Kasumi-1 (cell line): ENCODE data around the gene RABGAP1.

ENCODE experiments used
- DNase-seq, 2 experiments: peaks; one replicate each; lab custom pipeline; 2025; lab: John Stamatoyannopoulos, UW

The RABGAP1 gene

GRCh38 chr9:123008909-123009308 lies 68.1 kb downstream of the RABGAP1 start:
- no peak for DNase-seq

GRCh38 chr9:123011380-123011779 lies 70.6 kb downstream of the RABGAP1 start:
- DNase-seq: no peak

DNA sequence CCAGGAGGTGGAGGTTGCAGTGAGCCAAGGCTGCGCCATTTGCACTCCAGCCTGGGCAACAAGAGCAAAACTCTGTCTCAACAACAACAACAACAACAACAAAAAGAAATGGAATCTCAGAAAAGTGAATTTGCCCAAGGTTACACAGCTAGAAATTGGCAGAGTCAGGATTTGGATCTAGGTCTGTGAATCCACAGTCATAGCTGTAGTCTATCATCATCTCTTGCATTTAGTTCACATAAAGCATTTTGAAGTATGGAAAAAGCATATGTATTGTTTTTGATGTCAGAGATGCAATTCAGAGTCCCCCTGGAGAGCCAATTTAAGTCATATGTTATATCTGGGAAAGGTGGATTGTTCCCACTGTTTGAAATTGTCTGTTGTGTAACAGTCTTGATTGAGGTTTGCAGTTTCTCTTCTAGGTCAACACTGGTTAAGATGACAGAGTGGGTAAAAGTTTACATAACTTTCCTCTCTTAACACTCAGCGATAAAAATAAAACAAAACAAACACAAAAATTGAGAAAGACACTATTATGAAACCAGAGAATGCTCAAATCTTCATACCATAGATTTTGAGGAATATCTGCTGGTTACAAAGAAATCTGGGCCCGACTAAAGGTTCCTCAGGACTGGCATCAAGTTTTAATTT lies 71.2 kb downstream of the RABGAP1 start:
- DNase-seq: no peak

- DNase-seq: no peak
These were observed 75.8 kb downstream of the RABGAP1 start for GRCh38 chr9:123016631-123017030.

DNA sequence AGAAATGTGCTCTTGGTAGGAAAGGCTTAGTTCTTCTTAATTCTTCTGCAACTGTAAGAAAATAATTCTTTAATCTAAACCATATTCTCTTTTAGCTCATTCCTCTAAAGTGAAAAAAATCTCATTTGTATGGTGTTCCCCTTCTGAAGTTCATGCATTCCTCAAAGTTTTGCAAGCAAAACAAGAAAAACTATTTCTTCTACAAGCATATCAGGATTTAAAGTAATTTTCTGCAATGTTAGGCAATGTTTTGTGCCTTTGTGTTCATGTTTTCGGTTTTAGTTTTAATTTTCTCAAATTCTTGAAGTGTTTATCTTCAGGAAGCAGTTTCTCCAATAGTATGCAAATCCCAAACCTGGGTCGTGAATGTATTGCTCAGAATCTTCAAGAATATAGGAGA lies 80.0 kb downstream of the RABGAP1 start:
- DNase-seq: no peak

- DNase-seq: no peak
These were observed 85.6 kb downstream of the RABGAP1 start for GRCh38 chr9:123026425-123026824.

GRCh38 chr9:123027517-123027916 lies 86.7 kb downstream of the RABGAP1 start:
- DNase-seq: no peak

DNA sequence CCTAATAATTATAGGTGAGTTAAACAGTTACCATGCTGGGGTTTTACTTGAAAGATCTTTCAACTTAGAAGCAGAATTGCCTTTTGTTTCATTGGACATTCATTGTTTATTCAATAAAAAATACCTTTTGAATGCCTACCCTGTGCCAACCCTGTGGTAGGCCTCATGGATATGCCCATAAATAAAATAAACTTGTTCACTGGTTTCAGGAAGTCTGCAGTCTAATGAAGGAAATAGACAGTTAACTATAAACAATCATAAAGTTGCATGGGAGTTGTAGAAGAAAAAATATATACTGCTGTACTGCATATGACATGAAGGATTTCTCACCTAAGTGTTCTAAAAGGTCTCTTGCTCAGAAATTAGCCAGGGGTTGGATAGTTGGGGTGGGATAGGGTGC lies 87.3 kb downstream of the RABGAP1 start:
- no peak for DNase-seq

GRCh38 chr9:123028973-123029372 lies 88.2 kb downstream of the RABGAP1 start:
- DNase-seq: no peak

DNA sequence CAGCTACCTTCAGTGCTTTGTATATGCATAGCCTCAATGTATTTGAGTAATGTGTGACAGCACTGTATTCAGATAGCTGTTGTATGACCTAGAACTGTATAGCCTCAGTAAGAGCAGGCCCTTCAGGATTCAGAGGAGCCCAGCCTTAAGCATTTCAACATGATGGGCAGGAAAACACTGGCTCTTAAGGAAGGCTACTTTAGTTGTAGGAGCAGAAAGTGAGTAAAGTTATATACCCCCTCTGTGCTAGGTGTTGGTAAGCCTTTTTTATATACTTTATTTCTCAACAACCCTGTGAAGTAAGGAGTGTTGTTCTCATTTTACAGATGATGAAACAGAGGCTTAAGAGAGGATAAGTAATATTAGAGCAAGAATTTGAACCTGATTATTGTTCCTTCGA lies 91.1 kb downstream of the RABGAP1 start:
- no peak for DNase-seq

DNA sequence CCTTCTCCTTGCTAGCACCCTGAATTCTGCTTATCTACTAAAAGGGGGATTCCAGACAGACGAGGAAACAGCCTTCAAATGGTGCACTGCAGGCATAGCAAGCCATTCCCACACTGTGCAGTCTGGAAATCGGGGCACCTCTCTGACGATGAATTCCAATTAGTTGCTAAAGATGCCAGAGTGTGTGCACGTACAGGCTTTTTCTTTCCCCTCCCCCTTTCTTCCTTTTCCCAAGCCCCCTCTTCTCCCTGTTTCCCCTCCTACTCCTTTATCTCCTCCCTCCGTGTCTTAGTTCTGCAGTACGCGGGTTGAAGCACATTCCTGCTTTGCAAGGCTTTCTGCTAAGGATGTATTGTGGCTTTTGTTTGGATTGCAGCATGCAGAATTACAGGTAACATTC lies 92.5 kb downstream of the RABGAP1 start, which contains the start of gene GPR21:
TSS of gene GPR21 (plus strand) at position 316 of the 400 bp plus-strand sequence. CDS start 900 bp downstream, outside the sequence.
- DNase-seq: no peak

- DNase-seq: no peak
These were observed 93.2 kb downstream of the RABGAP1 start for GRCh38 chr9:123033864-123034601.

DNA sequence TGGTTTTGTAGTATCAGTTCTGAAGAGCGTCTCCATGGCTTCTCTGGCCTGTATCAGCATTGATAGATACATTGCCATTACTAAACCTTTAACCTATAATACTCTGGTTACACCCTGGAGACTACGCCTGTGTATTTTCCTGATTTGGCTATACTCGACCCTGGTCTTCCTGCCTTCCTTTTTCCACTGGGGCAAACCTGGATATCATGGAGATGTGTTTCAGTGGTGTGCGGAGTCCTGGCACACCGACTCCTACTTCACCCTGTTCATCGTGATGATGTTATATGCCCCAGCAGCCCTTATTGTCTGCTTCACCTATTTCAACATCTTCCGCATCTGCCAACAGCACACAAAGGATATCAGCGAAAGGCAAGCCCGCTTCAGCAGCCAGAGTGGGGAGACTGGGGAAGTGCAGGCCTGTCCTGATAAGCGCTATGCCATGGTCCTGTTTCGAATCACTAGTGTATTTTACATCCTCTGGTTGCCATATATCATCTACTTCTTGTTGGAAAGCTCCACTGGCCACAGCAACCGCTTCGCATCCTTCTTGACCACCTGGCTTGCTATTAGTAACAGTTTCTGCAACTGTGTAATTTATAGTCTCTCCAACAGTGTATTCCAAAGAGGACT lies 94.2 kb downstream of the RABGAP1 start:
- no peak for DNase-seq

DNA sequence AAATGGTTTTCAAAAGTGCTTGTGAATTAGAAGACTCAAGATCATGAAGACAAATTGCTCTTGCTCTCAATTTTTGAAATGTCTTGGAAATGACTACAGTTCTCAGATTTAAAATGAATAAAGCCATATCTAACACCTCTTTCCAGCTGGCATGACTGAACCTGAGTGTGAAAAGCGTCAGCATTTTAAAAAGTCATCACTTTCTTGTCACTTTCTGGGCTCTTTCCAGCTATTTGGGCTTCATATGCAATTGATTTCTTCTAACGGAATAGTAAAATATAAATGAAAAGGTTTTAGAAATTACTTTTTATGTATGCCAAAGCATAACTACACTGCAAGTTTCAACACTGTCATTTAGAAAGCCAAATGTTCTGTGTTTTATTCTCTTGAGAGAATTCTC lies 95.0 kb downstream of the RABGAP1 start:
- DNase-seq: no peak

- DNase-seq: no peak
These were observed 96.2 kb downstream of the RABGAP1 start for GRCh38 chr9:123036893-123037545.

- DNase-seq: no peak
These were observed 98.9 kb downstream of the RABGAP1 start for GRCh38 chr9:123039617-123040219.

- no peak for DNase-seq
These were observed 100.0 kb downstream of the RABGAP1 start for GRCh38 chr9:123040801-123041200.

DNA sequence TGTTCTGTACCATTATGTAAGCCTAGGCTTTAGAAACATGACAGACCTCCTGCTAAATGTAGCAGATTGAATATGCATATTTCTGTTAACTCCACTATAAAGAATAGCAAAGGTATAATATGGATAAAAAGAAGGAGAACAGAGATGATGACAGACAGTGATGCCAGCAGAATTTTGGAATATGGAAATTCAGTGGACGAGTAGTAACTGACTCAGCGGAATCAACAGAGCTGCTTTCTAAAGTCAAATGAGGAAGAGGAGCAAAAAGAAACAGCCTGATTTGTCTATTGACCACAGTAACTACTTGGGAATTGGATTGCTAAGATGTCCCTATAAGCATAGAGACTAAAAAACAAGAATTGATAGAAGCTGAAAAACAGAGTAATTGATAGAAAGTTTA lies 100.7 kb downstream of the RABGAP1 start:
- DNase-seq: no peak

GRCh38 chr9:123043081-123043939 lies 102.5 kb downstream of the RABGAP1 start:
- no peak for DNase-seq

GRCh38 chr9:123044586-123044985 lies 103.8 kb downstream of the RABGAP1 start:
- DNase-seq: no peak
